HG02885 (cell line): ENCODE results near the gene SLC25A11.

ENCODE experiments used
- ATAC-seq: cut with Tn5 transposase; IDR thresholded peaks from one replicate; pipeline ENCODE4 v1.9.1; 2021; ENCODE audit warnings: mild to moderate bottlenecking; ENCODE audit not compliant: unreplicated experiment, poor library complexity

The SLC25A11 gene

DNA sequence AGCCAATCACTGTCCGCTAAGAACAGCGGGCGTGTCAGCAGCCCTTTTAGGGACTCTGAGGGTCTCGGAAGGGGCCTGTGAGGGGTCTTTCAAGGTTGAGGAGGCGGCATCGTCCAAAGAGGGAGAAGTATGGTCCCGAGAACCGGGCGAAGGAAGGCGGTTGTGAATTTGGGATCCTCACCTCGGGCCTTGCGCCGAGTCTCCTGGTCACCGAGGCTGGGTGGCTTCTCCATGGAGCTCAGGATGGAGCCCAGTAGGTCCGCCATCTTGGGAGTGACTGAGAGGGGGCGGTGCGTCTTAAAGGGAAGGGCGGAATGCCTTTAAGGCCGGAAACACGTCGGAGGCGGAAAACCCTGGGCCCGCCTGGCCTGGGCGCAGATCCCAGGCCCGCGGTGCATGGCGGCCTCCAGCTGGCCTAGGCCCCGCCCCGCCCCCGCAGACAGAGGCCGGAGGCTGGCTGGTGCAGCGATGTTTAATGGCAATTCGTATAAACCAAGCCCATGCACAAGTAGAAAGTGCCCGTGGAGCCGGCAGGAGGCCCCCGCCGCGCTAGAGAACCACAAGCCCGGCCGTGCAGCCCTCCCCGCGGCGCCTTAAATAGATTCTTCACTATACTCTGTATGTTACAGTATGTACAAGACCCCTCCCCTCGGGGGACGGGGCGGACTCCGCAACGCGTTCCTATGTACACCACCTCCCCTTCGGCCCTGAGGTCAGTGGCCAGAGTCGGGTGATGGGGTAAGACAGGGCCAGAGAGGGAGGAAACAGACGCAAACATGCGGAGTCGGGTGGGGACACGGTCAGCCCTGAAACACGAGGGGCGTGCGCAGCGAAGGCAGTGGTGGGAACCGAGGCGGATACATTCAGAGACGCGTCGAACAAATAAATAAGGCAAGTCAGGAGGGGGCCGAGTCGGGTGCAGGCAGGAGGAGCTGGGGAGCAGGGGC lies 28.0 kb upstream of the SLC25A11 start, which contains the start of gene SPAG7:
Gene SPAG7, minus strand, starts transcription at position 279 of the 947 bp plus-strand sequence. Its CDS starts 13 bp downstream, at position 266.
- peak; percentile 65 for ATAC-seq

- ATAC-seq, result peak; percentile 87
Measured at GRCh38 chr17:4966844-4967538, 27.1 kb upstream of the SLC25A11 start.

- no peak for ATAC-seq
Measured at GRCh38 chr17:4965311-4965986, 25.6 kb upstream of the SLC25A11 start.

DNA sequence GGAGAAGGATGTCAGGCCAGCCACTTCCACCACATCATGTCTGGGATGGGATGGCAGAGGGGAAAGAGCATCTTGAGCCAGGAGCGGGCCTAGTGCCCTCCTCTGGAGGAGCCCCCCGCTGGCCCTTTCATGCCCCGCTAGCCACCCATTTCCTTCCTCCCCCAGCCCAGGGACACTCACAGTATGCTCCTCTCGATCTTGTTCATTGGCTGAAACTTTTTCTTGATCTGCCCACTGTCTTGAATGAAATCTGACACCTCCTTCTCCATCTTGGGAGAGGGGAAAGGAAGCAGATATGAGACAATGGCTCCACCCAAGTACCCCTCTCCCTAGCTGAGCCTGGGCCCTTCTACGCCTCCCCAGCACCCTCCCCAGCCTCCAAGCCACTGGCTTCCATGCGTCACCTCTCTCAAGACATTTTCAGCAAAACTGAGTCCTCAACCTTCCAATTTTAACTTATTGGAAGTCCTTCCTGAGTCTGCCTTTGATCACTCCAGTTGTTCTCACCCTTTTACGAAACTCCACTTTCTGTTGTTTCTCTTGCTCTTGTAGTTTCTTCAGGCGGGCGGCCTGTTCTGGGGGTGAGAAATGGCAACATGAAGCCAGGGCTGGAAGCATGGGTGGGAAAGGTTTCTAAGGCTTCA lies 20.6 kb upstream of the SLC25A11 start:
- ATAC-seq, result no peak

- no peak for ATAC-seq
Measured at GRCh38 chr17:4959261-4959965, 19.6 kb upstream of the SLC25A11 start.

GRCh38 chr17:4958102-4958501 lies 18.3 kb upstream of the SLC25A11 start:
- ATAC-seq, result no peak

GRCh38 chr17:4956493-4957061 lies 16.7 kb upstream of the SLC25A11 start:
- no peak for ATAC-seq

DNA sequence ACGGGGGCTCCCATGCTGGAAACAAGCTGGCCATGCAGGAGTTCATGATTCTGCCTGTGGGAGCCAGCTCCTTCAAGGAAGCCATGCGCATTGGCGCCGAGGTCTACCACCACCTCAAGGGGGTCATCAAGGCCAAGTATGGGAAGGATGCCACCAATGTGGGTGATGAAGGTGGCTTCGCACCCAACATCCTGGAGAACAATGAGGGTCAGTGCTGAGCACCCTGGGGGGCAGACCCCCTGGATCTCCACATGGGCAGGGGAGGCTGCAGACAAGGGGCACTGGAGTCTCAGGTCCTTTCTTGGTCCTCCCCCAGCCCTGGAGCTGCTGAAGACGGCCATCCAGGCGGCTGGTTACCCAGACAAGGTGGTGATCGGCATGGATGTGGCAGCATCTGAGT lies 15.2 kb upstream of the SLC25A11 start:
- ATAC-seq, result no peak

GRCh38 chr17:4953451-4953961 lies 13.7 kb upstream of the SLC25A11 start:
- no peak for ATAC-seq

DNA sequence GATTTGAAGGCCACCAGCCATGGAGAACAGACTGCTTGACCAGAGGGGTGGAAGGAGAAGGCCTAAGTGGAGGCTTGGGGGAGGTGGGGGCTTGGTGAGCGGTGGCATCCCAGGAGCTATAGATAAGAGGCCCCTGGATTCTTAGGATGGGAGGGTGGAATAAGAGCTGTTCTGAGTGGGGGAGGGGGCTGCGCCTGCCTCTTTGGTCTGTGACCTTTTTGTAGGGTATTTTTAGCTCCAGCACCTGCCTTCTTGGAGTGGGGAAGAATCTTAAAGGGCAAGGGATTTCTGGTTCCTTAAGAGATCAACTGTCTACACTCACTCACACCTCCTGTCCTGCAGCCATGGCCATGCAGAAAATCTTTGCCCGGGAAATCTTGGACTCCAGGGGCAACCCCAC lies 11.6 kb upstream of the SLC25A11 start:
- ATAC-seq, result no peak

DNA sequence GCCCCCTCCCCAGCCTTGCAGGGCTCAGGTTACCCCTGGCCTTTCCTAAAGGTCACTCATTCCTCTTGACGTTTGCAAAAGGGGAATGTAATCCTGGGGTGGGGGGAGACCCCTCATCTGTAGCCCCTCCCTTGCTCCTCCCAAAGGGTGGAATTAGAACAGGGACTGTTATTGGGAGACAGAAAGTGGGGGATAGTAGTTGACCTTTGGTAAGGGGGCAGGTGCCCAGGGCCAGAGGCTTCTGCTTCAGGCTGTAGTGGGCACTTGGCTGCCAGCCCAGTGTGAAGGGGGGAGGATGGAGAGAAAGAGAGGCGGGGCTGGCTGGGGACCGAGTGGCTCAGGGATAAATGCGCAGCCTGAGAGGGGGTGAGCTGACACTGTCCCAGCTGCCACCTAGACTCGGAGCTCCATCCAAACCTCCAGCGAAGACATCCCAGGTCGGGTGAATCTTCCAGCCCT lies 10.9 kb upstream of the SLC25A11 start, which contains the start of gene ENO3:
Gene ENO3, plus strand, starts transcription at position 374 of the 459 bp plus-strand sequence. CDS start 711 bp downstream, outside the sequence.
- no peak for ATAC-seq

DNA sequence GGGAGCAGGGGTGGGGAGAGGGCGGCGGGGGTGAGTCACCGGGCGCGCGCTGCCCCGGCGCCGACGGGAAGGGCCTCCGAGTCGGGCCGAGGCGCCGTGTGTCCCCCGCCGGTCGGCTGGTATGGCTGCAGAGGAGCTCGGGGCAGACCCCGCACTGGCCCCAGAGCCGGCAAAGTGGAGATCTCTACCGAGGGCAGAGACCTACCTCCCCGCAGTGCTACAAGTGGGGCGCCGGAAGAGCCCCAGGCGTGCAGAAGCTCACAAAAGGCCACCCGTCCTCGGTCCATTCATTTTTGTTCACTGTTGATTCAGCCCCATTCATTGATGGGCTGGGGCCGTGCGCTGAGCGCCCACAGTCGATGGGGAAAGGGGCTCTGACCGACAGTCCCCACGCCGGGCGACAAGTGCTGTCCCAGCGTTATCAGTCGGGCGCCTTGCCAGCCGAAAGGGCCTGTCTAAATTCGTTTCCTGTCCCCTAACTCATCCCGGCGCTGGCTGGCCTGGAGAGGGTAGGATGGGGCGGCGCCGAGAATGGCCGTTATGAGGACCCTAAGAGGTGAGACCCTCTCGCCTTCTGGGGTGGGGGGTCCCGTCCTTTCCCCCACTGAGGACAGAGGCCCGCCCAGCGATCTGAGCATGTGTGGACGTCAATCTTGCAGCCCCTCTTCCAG lies 10.4 kb upstream of the SLC25A11 start:
- no peak for ATAC-seq

GRCh38 chr17:4949321-4950074 lies 9.7 kb upstream of the SLC25A11 start:
- peak; percentile 30 for ATAC-seq

DNA sequence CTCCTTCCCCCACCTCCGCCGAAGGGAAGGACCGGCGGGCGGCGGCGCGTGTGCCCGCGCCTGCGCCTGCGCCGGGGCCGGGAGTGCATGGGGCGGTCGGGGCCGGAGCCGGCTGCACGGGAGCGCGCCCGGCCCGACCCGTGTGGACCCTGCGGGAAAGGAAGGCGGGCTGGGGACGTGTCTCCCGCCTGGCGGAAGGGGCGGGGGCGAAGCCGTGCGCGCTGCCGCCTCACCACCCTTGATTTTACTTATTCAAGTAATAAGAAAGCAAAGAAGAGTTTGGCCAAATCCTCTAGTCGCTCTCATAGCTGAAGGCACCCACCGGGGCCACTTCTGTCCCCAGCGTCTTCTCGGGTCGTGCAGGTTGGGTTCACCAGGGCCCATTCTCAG lies 9.1 kb upstream of the SLC25A11 start:
- peak; percentile 44 for ATAC-seq

- ATAC-seq, result peak; percentile 27
Measured at GRCh38 chr17:4948166-4948930, 8.5 kb upstream of the SLC25A11 start, which contains the start of gene PFN1. TSS of gene PFN1 (minus strand) at chr17:4948530. CDS start at chr17:4948394, 136 bp downstream.

GRCh38 chr17:4947411-4948165 lies 7.7 kb upstream of the SLC25A11 start:
- ATAC-seq, result peak; percentile 13
